Endothelial cell of umbilical vein (primary cell): ENCODE results near the gene GLRX. TPM values are rescaled to one million over a fixed set of nuclear protein-coding genes. Genes with fewer than 3 reads are reported as not detected.

ENCODE experiments used
- BruUV-seq: library from RNA; stranded (reverse); fragments of 400-500 nt; replicated peaks from 2 replicates; lab custom pipeline; 2021; lab: Mats Ljungman, UMichigan
- CTCF ChIA-PET: fragments of 300-600, 350-600 bp; sonication (Branson Sonifier 250); formaldehyde crosslinking; loops from one replicate; lab custom pipeline; 2021; ENCODE audit warnings: antibody characterized with exemption, inconsistent platforms; lab: Charles Lee
- POLR2A ChIA-PET: fragments of 300-600, 350-600 bp; sonication (Branson Sonifier 250); formaldehyde crosslinking; loops from one replicate; lab custom pipeline; 2021; ENCODE audit warnings: antibody characterized with exemption, inconsistent platforms; lab: Charles Lee
- DNase-seq: peaks from one replicate; pipeline ENCODE4 v3.0.0-alpha.2; 2011; ENCODE audit warnings: low read depth, low spot score
- FAIRE-seq: peaks from 2 replicates; lab custom pipeline; 2011; peaks lifted over from hg19 to GRCh38; lab: Jason Lieb, UNC
- H2AFZ ChIP-seq: 2 replicates; pipeline ENCODE4 v1.6.0; 2012; ENCODE audit warnings: low read depth, low read length, control low read depth, inconsistent platforms
- H3K27ac ChIP-seq: 2 replicates; pipeline ENCODE4 v1.5.1; 2011; ENCODE audit warnings: low read depth, mild to moderate bottlenecking, control low read depth, low read length, moderate library complexity; ENCODE audit not compliant: insufficient read depth
- H3K27me3 ChIP-seq, 2 experiments: 2 replicates each; pipeline versions ENCODE4 v1.6.0 to v1.6.1; 2011; ENCODE audit warnings: low read length in 2 of 2, mixed read lengths in 1 of 2; ENCODE audit not compliant: control insufficient read depth in 2 of 2, insufficient read depth in 2 of 2
- H3K36me3 ChIP-seq, 2 experiments: 2 replicates in 1 of 2; 3 replicates in 1 of 2; pipeline ENCODE4 v1.5.1; 2011; ENCODE audit warnings: low read length in 2 of 2, mild to moderate bottlenecking in 1 of 2, moderate library complexity in 1 of 2; ENCODE audit not compliant: control insufficient read depth in 2 of 2, insufficient read depth in 2 of 2; ENCODE audit errors: extremely low read depth in 1 of 2
- H3K4me1 ChIP-seq: 3 replicates; pipeline ENCODE4 v1.5.1; 2011; ENCODE audit warnings: mild to moderate bottlenecking, low read length; ENCODE audit not compliant: control insufficient read depth, insufficient read depth; ENCODE audit errors: extremely low read depth
- H3K4me2 ChIP-seq: 2 replicates; pipeline ENCODE4 v1.6.1; 2011; ENCODE audit warnings: low read length, control low read depth, mixed read lengths; ENCODE audit not compliant: insufficient read depth
- H3K4me3 ChIP-seq, 3 experiments: fragments of 200-600 bp in 1 of 3; sonication (generic), shearing (Covaris generic) in 1 of 3; replicated peaks in 1 of 3; 2 replicates each; pipeline ENCODE4 v1.5.1; 2011 to 2016; ENCODE audit warnings: control low read depth in 3 of 3, low read length in 3 of 3, mild to moderate bottlenecking in 2 of 3, inconsistent platforms in 1 of 3, low read depth in 1 of 3, moderate library complexity in 1 of 3; ENCODE audit not compliant: insufficient read depth in 1 of 3
- H3K79me2 ChIP-seq: 2 replicates; pipeline ENCODE4 v1.6.0; 2012; ENCODE audit warnings: low read length, inconsistent platforms; ENCODE audit not compliant: control insufficient read depth, insufficient read depth
- H3K9ac ChIP-seq: replicated peaks from 2 replicates; pipeline ENCODE3; 2011; ENCODE audit warnings: low read length, control low read depth; ENCODE audit not compliant: insufficient read depth; ENCODE audit errors: extremely low read depth
- H3K9me1 ChIP-seq: replicated peaks from 3 replicates; pipeline ENCODE4 v1.6.0; 2011; ENCODE audit warnings: mild to moderate bottlenecking, low read length; ENCODE audit not compliant: control insufficient read depth, insufficient read depth; ENCODE audit errors: extremely low read depth
- H3K9me3 ChIP-seq: replicated peaks from 2 replicates; pipeline ENCODE4 v1.5.1; 2012; ENCODE audit warnings: low read length, inconsistent platforms; ENCODE audit not compliant: control insufficient read depth, insufficient read depth
- H4K20me1 ChIP-seq: replicated peaks from 2 replicates; pipeline ENCODE3; 2011; ENCODE audit warnings: mild to moderate bottlenecking, low read length; ENCODE audit not compliant: control insufficient read depth, insufficient read depth; ENCODE audit errors: extremely low read depth
- GATA2 ChIP-seq: IDR thresholded peaks from 2 replicates; pipeline ENCODE4 v1.7.0; 2011; ENCODE audit warnings: low read depth, mild to moderate bottlenecking, moderate library complexity, mixed read lengths, low read length; ENCODE audit not compliant: insufficient read length, insufficient read depth
- JUN ChIP-seq: IDR thresholded peaks from 2 replicates; pipeline ENCODE4 v1.6.1; 2011; ENCODE audit warnings: borderline replicate concordance, low read depth; ENCODE audit not compliant: insufficient read length, insufficient read depth
- MYC ChIP-seq: IDR thresholded peaks from one replicate; pipeline ENCODE4 v1.6.1; 2011; ENCODE audit warnings: mild to moderate bottlenecking, low read depth, low read length
- POLR2A ChIP-seq: IDR thresholded peaks from 2 replicates; pipeline ENCODE4 v1.6.1; 2012; ENCODE audit warnings: low read depth, mild to moderate bottlenecking, control low read depth, low read length
- POLR2AphosphoS5 ChIP-seq: IDR thresholded peaks from 2 replicates; pipeline ENCODE4 v1.6.1; 2012; ENCODE audit warnings: low read depth, mild to moderate bottlenecking, control low read depth, low read length, moderate library complexity; ENCODE audit not compliant: insufficient read depth
- dilution Hi-C: fragments of 300-500 bp; cut with MboI; formaldehyde crosslinking; loops from one replicate; pipeline ENCODE4 v1.15.0; 2019; ENCODE audit warnings: low sequenced_read_pairs; ENCODE audit not compliant: extremely low pct_ligation_motif_present
- intact Hi-C: fragments of 100-400 bp; cut with micrococcal nuclease; formaldehyde crosslinking; loops from one replicate; pipeline ENCODE4 v1.10.0; 2022
- polyA plus RNA-seq, 4 experiments: library from polyadenylated mRNA; depleted of rRNA in 3 of 4; stranded (reverse) in 3 of 4; unstranded in 1 of 4; fragments of >200 nt; gene quantifications; 2 replicates each; pipeline versions ENCODE4 v1.2.1 to v1.2.3, GENCODE V29; 2011 to 2012; ENCODE audit warnings: missing spikeins in 1 of 4
- total RNA-seq: library from RNA; stranded (reverse); gene quantifications from 2 replicates; pipeline ENCODE4 v1.2.3, GENCODE V29; 2021
- TF ChIP-seq, protein P1 (sequence below), 2 donors: IDR thresholded peaks; 1 replicate in 1 of 2; 2 replicates in 1 of 2; pipeline ENCODE4 v1.5.1; 2011; ENCODE audit warnings: low read length in 2 of 2, mild to moderate bottlenecking in 2 of 2, moderate library complexity in 2 of 2, control low read depth in 1 of 2, inconsistent platforms in 1 of 2, low read depth in 1 of 2; ENCODE audit not compliant: insufficient read depth in 1 of 2; ENCODE audit errors: extremely low read depth in 1 of 2

Gene GLRX
- total and polyA plus RNA-seq, 2 donors (not counting 3 experiments of a cell fraction or from before 2014, with no cell fraction given): 14.2 to 40.3 TPM

GRCh38 chr5:95838001-95838520 lies 15.5 kb upstream of the GLRX start:
- CTCF ChIA-PET: interaction anchor here (1.3 to 4.3 kb wide), 2 partner anchors 57 to 169 kb away, joined by 3 to 25 read pairs; no protein-coding TSS in a partner anchor

More at GRCh38 chr5:95838001-95838520, 15.5 kb upstream of the GLRX start:
- H2AFZ ChIP-seq: no peak overlapping the region
- H3K9me1 ChIP-seq: no peaks in the 10 kb centered on the region
- H3K9ac ChIP-seq: no peak overlapping the region
- dilution Hi-C loops: loop anchor here (25.0 kb wide), 1 partner anchor 201 kb away; the partner anchor contains the start of gene RFESD
- H3K27me3 ChIP-seq: no peaks in the 10 kb centered on the region
- intact Hi-C loops: loop anchor here (5.0 kb wide), 1 partner anchor 106 kb away; the partner anchor contains the start of gene RHOBTB3
- no peaks in the 10 kb centered on the region for H3K36me3 ChIP-seq
- POLR2A ChIA-PET: no interaction called here
- BruUV-seq: no TSS peak
- peaks cover 21% of the 10 kb centered on the region for H3K4me1 ChIP-seq
- H3K27ac ChIP-seq: no peak overlapping the region
- H3K79me2 ChIP-seq: no peaks in the 10 kb centered on the region
- TF ChIP-seq GATA2 (no peak), MYC (no peak), JUN (no peak), POLR2AphosphoS5 (no peak), POLR2A (no peak)
- TF ChIP-seq, protein P1, sequence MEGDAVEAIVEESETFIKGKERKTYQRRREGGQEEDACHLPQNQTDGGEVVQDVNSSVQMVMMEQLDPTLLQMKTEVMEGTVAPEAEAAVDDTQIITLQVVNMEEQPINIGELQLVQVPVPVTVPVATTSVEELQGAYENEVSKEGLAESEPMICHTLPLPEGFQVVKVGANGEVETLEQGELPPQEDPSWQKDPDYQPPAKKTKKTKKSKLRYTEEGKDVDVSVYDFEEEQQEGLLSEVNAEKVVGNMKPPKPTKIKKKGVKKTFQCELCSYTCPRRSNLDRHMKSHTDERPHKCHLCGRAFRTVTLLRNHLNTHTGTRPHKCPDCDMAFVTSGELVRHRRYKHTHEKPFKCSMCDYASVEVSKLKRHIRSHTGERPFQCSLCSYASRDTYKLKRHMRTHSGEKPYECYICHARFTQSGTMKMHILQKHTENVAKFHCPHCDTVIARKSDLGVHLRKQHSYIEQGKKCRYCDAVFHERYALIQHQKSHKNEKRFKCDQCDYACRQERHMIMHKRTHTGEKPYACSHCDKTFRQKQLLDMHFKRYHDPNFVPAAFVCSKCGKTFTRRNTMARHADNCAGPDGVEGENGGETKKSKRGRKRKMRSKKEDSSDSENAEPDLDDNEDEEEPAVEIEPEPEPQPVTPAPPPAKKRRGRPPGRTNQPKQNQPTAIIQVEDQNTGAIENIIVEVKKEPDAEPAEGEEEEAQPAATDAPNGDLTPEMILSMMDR (IDR thresholded peaks at IDR 0.05; ENCODE audit: extremely low read depth in 1 of 2, insufficient read depth in 1 of 2, low read depth in 1 of 2, low read length in 2 of 2): no peak
- H3K9me3 ChIP-seq: no peaks in the 10 kb centered on the region
- no peaks in the 10 kb centered on the region for H4K20me1 ChIP-seq
- DNase-seq: no peak
- FAIRE-seq: no peak
- H3K4me3 ChIP-seq: no peak overlapping the region
- H3K4me2 ChIP-seq: no peak overlapping the region
